ENCODE data around the gene SLC38A10.

Gene SLC38A10

DNA sequence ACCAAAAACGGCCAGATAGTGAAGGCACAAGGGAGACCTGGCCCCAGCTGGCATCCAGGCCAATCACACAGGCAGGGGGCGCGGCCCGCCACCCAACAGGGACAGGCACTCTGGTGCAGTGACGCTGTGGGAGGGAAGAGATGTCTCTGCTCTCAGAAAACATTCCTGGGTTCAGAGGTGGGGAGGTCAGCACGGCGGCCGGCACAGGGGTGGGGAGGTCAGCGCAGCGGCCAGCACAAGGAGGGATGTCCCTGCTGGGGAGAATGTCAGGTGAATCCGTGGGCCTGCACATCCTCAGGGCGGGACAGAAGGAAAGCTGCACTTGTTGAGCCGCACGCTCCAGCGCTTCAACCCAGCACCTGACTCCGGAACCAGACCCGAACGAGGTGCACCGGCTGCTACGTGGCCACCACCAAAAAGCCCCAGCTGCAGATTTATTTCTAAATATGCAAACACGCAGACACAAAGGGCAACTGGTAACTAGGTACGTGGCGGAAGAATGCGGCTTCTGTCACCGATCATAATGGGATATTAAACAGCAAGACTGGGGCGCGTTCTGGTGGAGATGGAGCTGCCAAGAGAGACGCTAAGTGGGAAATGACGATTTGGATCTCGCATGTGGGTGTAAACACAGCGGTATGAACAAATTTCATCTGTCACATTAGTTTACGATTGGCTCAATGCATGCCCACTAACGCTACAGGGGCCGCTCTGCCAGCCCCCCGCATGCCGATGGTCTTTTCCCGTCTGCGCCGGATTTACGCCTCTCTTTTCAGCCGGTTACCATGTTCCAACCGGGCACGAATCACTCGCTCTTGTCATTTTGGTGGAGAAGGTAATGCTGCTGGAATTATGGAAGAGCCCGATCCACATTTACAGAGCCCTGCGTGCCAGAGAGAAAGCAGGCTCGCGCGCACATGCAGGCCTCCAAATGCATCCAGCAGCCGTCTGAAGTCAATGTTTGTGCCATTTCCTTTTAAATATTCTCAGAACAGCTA, 15.5 kb downstream of the SLC38A10 start:
- TF ChIP-seq, protein P1, sequence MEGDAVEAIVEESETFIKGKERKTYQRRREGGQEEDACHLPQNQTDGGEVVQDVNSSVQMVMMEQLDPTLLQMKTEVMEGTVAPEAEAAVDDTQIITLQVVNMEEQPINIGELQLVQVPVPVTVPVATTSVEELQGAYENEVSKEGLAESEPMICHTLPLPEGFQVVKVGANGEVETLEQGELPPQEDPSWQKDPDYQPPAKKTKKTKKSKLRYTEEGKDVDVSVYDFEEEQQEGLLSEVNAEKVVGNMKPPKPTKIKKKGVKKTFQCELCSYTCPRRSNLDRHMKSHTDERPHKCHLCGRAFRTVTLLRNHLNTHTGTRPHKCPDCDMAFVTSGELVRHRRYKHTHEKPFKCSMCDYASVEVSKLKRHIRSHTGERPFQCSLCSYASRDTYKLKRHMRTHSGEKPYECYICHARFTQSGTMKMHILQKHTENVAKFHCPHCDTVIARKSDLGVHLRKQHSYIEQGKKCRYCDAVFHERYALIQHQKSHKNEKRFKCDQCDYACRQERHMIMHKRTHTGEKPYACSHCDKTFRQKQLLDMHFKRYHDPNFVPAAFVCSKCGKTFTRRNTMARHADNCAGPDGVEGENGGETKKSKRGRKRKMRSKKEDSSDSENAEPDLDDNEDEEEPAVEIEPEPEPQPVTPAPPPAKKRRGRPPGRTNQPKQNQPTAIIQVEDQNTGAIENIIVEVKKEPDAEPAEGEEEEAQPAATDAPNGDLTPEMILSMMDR (IDR thresholded peaks at IDR 0.05; ENCODE audit: low read depth, low read length) = no peak

DNA sequence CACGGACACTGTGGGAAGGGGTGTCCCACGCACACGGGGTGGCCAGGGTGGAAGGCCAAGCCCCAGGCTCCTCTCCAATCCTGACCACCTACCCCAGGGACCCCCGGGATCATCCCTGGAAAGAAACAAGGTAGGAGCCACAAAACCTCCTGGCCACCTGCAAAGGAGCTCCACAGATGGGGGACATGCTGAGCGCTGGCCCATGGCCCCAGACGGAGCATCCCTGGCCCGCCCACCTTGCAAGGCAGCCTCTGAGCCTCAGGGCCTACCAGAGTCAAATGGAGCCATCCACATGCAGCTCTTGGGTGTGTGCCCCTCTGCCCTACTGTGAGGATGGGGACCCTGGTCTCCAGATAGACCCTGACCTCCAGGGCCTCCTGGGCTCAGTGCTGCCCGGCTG, 16.3 kb downstream of the SLC38A10 start:
- H3K4me3 ChIP-seq (ENCODE audit: low read depth, low read length) = no peak overlapping the region
- TF ChIP-seq, protein P1 (IDR thresholded peaks at IDR 0.05; ENCODE audit: low read depth, low read length) = no peak

More for the DNA sequence above, 15.5 kb downstream of the SLC38A10 start:
- no peak overlapping the region for H3K4me3 ChIP-seq (ENCODE audit: low read depth, low read length)

DNA sequence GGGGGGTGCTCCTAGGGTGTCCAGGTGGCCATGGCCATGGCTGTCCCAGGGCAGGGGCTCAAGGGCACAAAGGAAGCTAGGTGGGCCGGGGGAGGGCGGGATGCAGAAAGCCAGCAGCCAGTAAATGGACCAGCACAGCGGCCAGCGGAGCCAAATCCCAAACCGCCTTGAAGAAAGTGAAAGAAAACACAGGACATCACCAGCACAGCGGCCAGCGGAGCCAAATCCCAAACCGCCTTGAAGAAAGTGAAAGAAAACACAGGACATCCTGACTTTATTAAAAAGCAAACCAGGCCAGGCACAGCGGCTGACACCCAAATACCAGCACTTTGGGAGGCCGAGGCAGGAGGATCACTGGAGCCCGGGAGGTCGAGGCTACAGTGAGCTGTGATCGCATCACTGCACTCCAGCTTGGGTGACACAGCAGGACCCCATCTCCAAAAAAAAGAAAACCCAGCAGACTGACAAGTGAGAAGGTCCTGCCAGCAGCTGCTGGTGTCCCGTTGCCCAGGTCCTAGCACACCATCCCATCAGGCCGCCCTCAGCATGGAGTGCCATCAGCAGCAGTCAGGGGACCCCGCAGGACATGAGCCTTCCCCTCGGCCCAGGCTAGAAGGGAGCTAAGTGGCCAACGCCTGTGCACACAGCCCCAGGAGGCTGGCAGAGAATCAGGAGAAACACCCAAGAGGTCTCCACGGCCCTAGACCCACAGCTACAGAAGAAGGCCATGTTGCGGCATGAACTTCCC, 17.0 kb downstream of the SLC38A10 start:
- TF ChIP-seq, protein P1 (IDR thresholded peaks at IDR 0.05; ENCODE audit: low read depth, low read length) = no peak
- H3K4me3 ChIP-seq (ENCODE audit: low read depth, low read length) = no peak overlapping the region

DNA sequence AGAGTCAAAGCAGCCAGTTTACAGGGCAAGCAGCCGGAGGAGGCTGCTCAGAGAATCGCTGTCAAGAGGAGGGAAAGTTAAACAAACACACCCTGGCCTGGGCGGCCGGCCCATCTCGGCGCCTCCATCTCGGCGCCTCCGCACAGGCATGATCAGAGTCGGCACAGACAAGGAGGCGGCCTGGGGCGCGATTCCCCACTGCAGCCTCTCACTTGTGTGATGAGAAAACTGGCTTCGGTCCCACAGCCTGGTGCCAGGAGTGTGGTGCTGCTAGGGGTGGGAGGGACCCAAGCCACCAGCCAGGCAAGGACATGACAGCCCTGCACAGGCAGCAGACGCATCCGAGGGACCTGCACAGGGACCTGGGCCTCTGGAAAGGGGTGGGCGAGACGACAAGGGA, 17.7 kb downstream of the SLC38A10 start:
- H3K4me3 ChIP-seq (ENCODE audit: low read depth, low read length) = no peak overlapping the region
- TF ChIP-seq, protein P1 (IDR thresholded peaks at IDR 0.05; ENCODE audit: low read depth, low read length) = no peak

DNA sequence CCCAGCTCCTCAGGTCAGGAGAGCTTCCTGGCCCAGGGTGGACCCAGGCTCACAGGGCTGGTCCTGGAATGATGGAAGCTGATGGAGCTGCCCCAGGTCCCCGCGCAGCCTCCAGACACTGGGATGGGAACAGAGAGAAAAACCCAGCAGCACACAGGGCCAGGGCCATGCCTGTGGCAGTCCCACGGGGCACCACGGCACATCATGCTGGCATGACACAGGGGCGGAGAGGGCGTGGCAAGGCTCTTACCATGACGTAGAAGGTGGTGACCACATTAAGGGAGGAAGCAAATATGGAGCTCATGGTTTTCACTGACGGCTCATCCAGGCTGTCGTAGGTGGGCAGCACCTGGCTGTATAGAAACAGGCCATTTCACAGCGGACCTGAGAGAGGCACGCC, 18.3 kb downstream of the SLC38A10 start:
- TF ChIP-seq, protein P1 (IDR thresholded peaks at IDR 0.05; ENCODE audit: low read depth, low read length) = no peak
- H3K4me3 ChIP-seq (ENCODE audit: low read depth, low read length) = no peak overlapping the region

DNA sequence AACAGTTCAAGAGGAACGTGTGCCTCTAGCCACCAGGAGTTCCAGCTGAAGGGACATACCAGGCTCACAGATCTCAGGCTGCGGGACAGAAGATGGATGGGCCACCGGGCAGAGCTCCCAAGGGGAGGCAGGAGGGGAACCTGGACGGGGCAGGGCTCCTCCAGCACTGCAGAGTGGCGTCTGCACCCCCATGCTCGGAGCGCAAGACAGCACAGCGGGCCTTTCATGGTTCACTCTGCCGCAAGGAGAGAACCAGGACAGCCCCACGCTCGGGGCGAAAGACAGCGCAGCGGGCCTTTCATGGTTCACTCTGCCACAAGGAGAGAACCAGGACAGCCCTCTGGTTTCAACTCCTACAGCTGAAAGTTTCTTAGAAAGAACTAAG, 20.6 kb downstream of the SLC38A10 start:
- TF ChIP-seq, protein P1 (IDR thresholded peaks at IDR 0.05; ENCODE audit: low read depth, low read length) = no peak
- H3K4me3 ChIP-seq (ENCODE audit: low read depth, low read length) = no peak overlapping the region

All from WI38 (cell line).